Endothelial cell of umbilical vein (primary cell): ENCODE measurements around the gene SLC12A5. TPM values are rescaled to one million over a fixed set of nuclear protein-coding genes. Genes with fewer than 3 reads are reported as not detected.

Experiments used
- BruUV-seq: library from RNA; stranded (reverse); fragments of 400-500 nt; replicated peaks from 2 replicates; lab custom pipeline; 2021; lab: Mats Ljungman, UMichigan
- CTCF ChIA-PET: fragments of 300-600, 350-600 bp; sonication (Branson Sonifier 250); formaldehyde crosslinking; loops from one replicate; lab custom pipeline; 2021; ENCODE audit warnings: antibody characterized with exemption, inconsistent platforms; lab: Charles Lee
- POLR2A ChIA-PET: fragments of 300-600, 350-600 bp; sonication (Branson Sonifier 250); formaldehyde crosslinking; loops from one replicate; lab custom pipeline; 2021; ENCODE audit warnings: antibody characterized with exemption, inconsistent platforms; lab: Charles Lee
- DNase-seq: peaks from one replicate; pipeline ENCODE4 v3.0.0-alpha.2; 2011; ENCODE audit warnings: low read depth, low spot score
- FAIRE-seq: peaks from 2 replicates; lab custom pipeline; 2011; peaks lifted over from hg19 to GRCh38; lab: Jason Lieb, UNC
- H2AFZ ChIP-seq: 2 replicates; pipeline ENCODE4 v1.6.0; 2012; ENCODE audit warnings: low read depth, low read length, control low read depth, inconsistent platforms
- H3K27ac ChIP-seq: 2 replicates; pipeline ENCODE4 v1.5.1; 2011; ENCODE audit warnings: low read depth, mild to moderate bottlenecking, control low read depth, low read length, moderate library complexity; ENCODE audit not compliant: insufficient read depth
- H3K27me3 ChIP-seq, 2 experiments: 2 replicates each; pipeline versions ENCODE4 v1.6.0 to v1.6.1; 2011; ENCODE audit warnings: low read length in 2 of 2, mixed read lengths in 1 of 2; ENCODE audit not compliant: control insufficient read depth in 2 of 2, insufficient read depth in 2 of 2
- H3K36me3 ChIP-seq, 2 experiments: 2 replicates in 1 of 2; 3 replicates in 1 of 2; pipeline ENCODE4 v1.5.1; 2011; ENCODE audit warnings: low read length in 2 of 2, mild to moderate bottlenecking in 1 of 2, moderate library complexity in 1 of 2; ENCODE audit not compliant: control insufficient read depth in 2 of 2, insufficient read depth in 2 of 2; ENCODE audit errors: extremely low read depth in 1 of 2
- H3K4me1 ChIP-seq: 3 replicates; pipeline ENCODE4 v1.5.1; 2011; ENCODE audit warnings: mild to moderate bottlenecking, low read length; ENCODE audit not compliant: control insufficient read depth, insufficient read depth; ENCODE audit errors: extremely low read depth
- H3K4me2 ChIP-seq: 2 replicates; pipeline ENCODE4 v1.6.1; 2011; ENCODE audit warnings: low read length, control low read depth, mixed read lengths; ENCODE audit not compliant: insufficient read depth
- H3K4me3 ChIP-seq, 3 experiments: fragments of 200-600 bp in 1 of 3; sonication (generic), shearing (Covaris generic) in 1 of 3; replicated peaks in 1 of 3; 2 replicates each; pipeline ENCODE4 v1.5.1; 2011 to 2016; ENCODE audit warnings: control low read depth in 3 of 3, low read length in 3 of 3, mild to moderate bottlenecking in 2 of 3, inconsistent platforms in 1 of 3, low read depth in 1 of 3, moderate library complexity in 1 of 3; ENCODE audit not compliant: insufficient read depth in 1 of 3
- H3K79me2 ChIP-seq: 2 replicates; pipeline ENCODE4 v1.6.0; 2012; ENCODE audit warnings: low read length, inconsistent platforms; ENCODE audit not compliant: control insufficient read depth, insufficient read depth
- H3K9ac ChIP-seq: replicated peaks from 2 replicates; pipeline ENCODE3; 2011; ENCODE audit warnings: low read length, control low read depth; ENCODE audit not compliant: insufficient read depth; ENCODE audit errors: extremely low read depth
- H3K9me1 ChIP-seq: replicated peaks from 3 replicates; pipeline ENCODE4 v1.6.0; 2011; ENCODE audit warnings: mild to moderate bottlenecking, low read length; ENCODE audit not compliant: control insufficient read depth, insufficient read depth; ENCODE audit errors: extremely low read depth
- H3K9me3 ChIP-seq: replicated peaks from 2 replicates; pipeline ENCODE4 v1.5.1; 2012; ENCODE audit warnings: low read length, inconsistent platforms; ENCODE audit not compliant: control insufficient read depth, insufficient read depth
- H4K20me1 ChIP-seq: replicated peaks from 2 replicates; pipeline ENCODE3; 2011; ENCODE audit warnings: mild to moderate bottlenecking, low read length; ENCODE audit not compliant: control insufficient read depth, insufficient read depth; ENCODE audit errors: extremely low read depth
- EZH2 ChIP-seq: IDR thresholded peaks from 2 replicates; pipeline ENCODE4 v1.6.1; 2012; ENCODE audit warnings: borderline replicate concordance, low read depth, mild to moderate bottlenecking, moderate library complexity, low read length, inconsistent platforms; ENCODE audit not compliant: severe bottlenecking
- FOS ChIP-seq: IDR thresholded peaks from 2 replicates; pipeline ENCODE4 v1.6.1; 2011; ENCODE audit warnings: mild to moderate bottlenecking, low read length, moderate library complexity, borderline replicate concordance; ENCODE audit not compliant: insufficient read depth
- GATA2 ChIP-seq: IDR thresholded peaks from 2 replicates; pipeline ENCODE4 v1.7.0; 2011; ENCODE audit warnings: low read depth, mild to moderate bottlenecking, moderate library complexity, mixed read lengths, low read length; ENCODE audit not compliant: insufficient read length, insufficient read depth
- JUN ChIP-seq: IDR thresholded peaks from 2 replicates; pipeline ENCODE4 v1.6.1; 2011; ENCODE audit warnings: borderline replicate concordance, low read depth; ENCODE audit not compliant: insufficient read length, insufficient read depth
- POLR2A ChIP-seq: IDR thresholded peaks from 2 replicates; pipeline ENCODE4 v1.6.1; 2012; ENCODE audit warnings: low read depth, mild to moderate bottlenecking, control low read depth, low read length
- dilution Hi-C: fragments of 300-500 bp; cut with MboI; formaldehyde crosslinking; loops from one replicate; pipeline ENCODE4 v1.15.0; 2019; ENCODE audit warnings: low sequenced_read_pairs; ENCODE audit not compliant: extremely low pct_ligation_motif_present
- intact Hi-C: fragments of 100-400 bp; cut with micrococcal nuclease; formaldehyde crosslinking; loops from one replicate; pipeline ENCODE4 v1.10.0; 2022
- polyA plus RNA-seq, 4 experiments: library from polyadenylated mRNA; depleted of rRNA in 3 of 4; stranded (reverse) in 3 of 4; unstranded in 1 of 4; fragments of >200 nt; gene quantifications; 2 replicates each; pipeline versions ENCODE4 v1.2.1 to v1.2.3, GENCODE V29; 2011 to 2012; ENCODE audit warnings: missing spikeins in 1 of 4
- total RNA-seq: library from RNA; stranded (reverse); gene quantifications from 2 replicates; pipeline ENCODE4 v1.2.3, GENCODE V29; 2021

Gene SLC12A5
- total and polyA plus RNA-seq, 2 donors (not counting 3 experiments of a cell fraction or from before 2014, with no cell fraction given), result 1.6 to 2.3 TPM

DNA sequence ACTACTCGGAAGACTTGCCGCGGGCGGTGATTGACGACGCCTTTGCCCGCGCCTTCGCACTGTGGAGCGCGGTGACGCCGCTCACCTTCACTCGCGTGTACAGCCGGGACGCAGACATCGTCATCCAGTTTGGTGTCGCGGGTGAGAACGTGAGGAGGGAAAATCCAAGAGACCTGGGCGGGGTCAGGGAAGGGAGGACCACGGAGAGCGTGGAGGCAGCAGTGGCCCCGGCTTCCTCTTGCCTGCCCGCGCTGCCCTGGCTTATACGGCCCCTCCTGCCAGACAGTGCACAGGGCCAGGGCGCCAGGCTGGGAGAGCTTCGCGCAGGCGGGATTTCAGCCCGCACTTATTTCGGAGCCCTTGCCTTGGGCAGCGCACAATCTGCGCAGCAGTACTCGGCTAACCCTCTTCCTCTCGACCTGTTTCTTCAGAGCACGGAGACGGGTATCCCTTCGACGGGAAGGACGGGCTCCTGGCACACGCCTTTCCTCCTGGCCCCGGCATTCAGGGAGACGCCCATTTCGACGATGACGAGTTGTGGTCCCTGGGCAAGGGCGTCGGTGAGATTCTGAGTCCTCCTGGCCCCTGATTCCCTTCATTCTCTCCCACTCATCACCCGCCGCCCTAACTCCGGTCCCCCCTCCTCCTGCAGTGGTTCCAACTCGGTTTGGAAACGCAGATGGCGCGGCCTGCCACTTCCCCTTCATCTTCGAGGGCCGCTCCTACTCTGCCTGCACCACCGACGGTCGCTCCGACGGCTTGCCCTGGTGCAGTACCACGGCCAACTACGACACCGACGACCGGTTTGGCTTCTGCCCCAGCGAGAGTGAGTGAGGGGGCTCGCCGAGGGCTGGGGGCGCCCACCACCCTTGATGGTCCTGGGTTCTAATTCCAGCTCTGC is 18.3 kb upstream of the SLC12A5 start:
- no TSS peak for BruUV-seq
- Histone ChIP-seq H4K20me1 (no peaks in the 10 kb centered on the region), H3K9ac (no peak overlapping the region), H3K79me2 (no peaks in the 10 kb centered on the region), H3K9me3 (no peaks in the 10 kb centered on the region), H3K4me3 (peak overlapping the region in 1 of 3 experiments; percentile 4), H3K27me3 (peaks cover 47 to 48% of the 10 kb centered on the region in 2 experiments), H3K36me3 (no peaks in the 10 kb centered on the region), H2AFZ (no peak overlapping the region), H3K9me1 (no peaks in the 10 kb centered on the region), H3K4me1 (peaks cover 4% of the 10 kb centered on the region), H3K27ac (no peak overlapping the region), H3K4me2 (no peak overlapping the region)
- dilution Hi-C loops (no loop called here), intact Hi-C loops (loop anchor here (2.0 kb wide), 1 partner anchor 24 kb away; no protein-coding TSS in a partner anchor)
- FAIRE-seq (no peak), DNase-seq (no peak)
- TF ChIP-seq EZH2 (peak; percentile 97), JUN (no peak), POLR2A (no peak), FOS (no peak), GATA2 (no peak)
- CTCF ChIA-PET, result interaction anchor here (1.3 to 2.8 kb wide), 3 partner anchors 22 to 47 kb away, joined by 8 to 29 read pairs (median 20); no protein-coding TSS in a partner anchor
- POLR2A ChIA-PET, result no interaction called here
